NCI-H1105 (cell line): ENCODE data around the gene PRDM13.
"Not testable (repeated sequence)": the region's sequence is repeated elsewhere in the genome, so short reads cannot be mapped to it uniquely, and the experiment has no call there.

Experiments used
- DNase-seq: peaks from one replicate; lab custom pipeline; 2025; lab: John Stamatoyannopoulos, UW

The PRDM13 gene

DNA sequence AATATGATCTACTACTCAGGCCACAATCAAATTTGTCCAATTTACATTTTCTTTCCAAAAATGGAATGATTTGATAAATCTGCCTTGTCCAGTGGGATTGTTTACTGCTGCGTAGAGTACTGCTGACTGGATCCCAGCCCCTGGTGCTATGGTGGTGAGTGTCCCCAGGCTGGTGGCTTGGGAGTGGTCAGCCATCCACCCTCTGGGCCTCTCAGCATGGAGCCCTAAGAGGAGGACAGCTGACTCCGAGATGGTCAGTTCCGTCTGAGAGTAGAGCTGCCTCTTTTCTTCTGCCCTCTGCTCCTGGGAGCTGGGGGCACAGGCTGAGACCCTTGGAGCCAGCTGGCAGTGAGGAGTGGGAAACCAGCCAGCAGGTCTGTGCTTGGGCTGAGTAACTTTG is 22.7 kb downstream of the PRDM13 start:
- DNase-seq: no peak

DNA sequence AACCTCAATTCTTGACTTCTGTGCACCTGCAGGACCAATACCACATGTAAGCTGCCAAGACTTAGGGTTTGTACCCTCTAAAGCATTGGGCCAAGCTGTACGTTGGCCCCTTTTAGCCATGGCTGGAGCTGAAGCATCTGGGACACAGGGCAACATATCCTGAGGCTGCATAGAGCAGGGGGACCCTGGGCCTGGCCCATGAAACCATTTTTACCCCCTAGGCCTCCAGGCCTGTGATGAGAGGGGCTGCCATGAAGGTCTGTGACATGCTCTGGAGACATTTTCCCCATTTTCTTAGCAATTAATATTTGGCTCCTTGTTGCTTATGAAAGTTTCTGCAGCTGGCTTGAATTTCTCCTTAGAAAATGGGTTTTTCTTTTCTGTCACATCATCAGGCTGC is 31.0 kb downstream of the PRDM13 start:
- no peak for DNase-seq

DNA sequence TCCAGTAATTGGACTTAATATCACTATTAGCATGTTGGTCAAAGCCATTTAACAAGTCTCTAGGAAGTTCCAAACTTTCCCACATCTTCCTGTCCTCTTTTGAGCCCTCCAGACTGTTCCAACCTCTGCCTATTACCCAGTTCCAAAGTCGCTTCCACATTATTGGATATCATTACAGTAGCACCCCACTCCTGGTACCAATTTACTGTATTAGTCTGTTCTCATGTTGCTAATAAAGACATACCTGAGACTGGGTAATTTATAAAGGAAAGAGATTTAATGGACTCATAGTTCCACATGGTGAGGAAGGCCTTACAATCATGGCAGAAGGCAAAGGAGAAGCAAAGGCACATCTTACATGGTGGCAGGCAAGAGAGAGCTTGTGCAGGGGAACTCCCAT is 31.7 kb downstream of the PRDM13 start:
- DNase-seq: not testable (repeated sequence)

GRCh38 chr6:99641270-99641669 is 34.6 kb downstream of the PRDM13 start:
- DNase-seq: no peak

GRCh38 chr6:99645986-99646385 is 39.4 kb downstream of the PRDM13 start:
- DNase-seq: peak; percentile 21

DNA sequence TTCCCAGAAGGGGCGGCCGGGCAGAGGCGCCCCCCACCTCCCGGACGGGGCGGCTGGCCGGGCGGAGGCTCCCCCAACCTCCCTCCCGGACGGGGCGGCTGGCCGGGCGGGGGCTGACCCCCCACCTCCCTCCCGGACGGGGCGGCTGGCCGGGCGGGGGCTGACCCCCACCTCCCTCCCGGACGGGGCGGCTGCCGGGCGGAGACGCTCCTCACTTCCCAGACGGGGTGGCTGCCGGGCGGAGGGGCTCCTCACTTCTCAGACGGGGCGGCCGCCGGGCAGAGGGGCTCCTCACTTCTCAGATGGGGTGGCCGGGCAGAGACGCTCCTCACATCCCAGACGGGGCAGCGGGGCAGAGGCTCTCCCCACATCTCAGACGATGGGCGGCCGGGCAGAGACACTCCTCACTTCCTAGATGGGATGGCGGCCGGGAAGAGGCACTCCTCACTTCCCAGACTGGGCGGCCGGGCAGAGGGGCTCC is 43.5 kb downstream of the PRDM13 start:
- DNase-seq: not testable (repeated sequence)

GRCh38 chr6:99660206-99660605 is 53.6 kb downstream of the PRDM13 start:
- DNase-seq: no peak

GRCh38 chr6:99661870-99662269 is 55.2 kb downstream of the PRDM13 start:
- DNase-seq: no peak

GRCh38 chr6:99662616-99663015 is 56.0 kb downstream of the PRDM13 start:
- DNase-seq: no peak
